NCI-H510A treated with DMSO at 0.1 percent for 48 hours (cell line): ENCODE results near the gene SLC34A1.
"Not testable (repeated sequence)": the region's sequence is repeated elsewhere in the genome, so short reads cannot be mapped to it uniquely, and the experiment has no call there.

Experiments
- DNase-seq: peaks from one replicate; lab custom pipeline; 2025; lab: John Stamatoyannopoulos, UW

The SLC34A1 gene

GRCh38 chr5:177368869-177369644 lies 15.2 kb upstream of the SLC34A1 start:
- no peak for DNase-seq

GRCh38 chr5:177369645-177370440 lies 14.4 kb upstream of the SLC34A1 start:
- DNase-seq: no peak

GRCh38 chr5:177370488-177371119 lies 13.6 kb upstream of the SLC34A1 start:
- no peak for DNase-seq

- DNase-seq: no peak
Measured at GRCh38 chr5:177371120-177372033, 12.9 kb upstream of the SLC34A1 start.

GRCh38 chr5:177372034-177372896 lies 12.0 kb upstream of the SLC34A1 start:
- DNase-seq: no peak

GRCh38 chr5:177372910-177373309 lies 11.3 kb upstream of the SLC34A1 start:
- DNase-seq: no peak

- DNase-seq: no peak
Measured at GRCh38 chr5:177373806-177374205, 10.4 kb upstream of the SLC34A1 start.

GRCh38 chr5:177374211-177374610 lies 10.0 kb upstream of the SLC34A1 start:
- no peak for DNase-seq

- not testable (repeated sequence) for DNase-seq
Measured at GRCh38 chr5:177375516-177375915, 8.7 kb upstream of the SLC34A1 start.

- no peak for DNase-seq
Measured at GRCh38 chr5:177376107-177376506, 8.1 kb upstream of the SLC34A1 start.

- DNase-seq: no peak
Measured at GRCh38 chr5:177377851-177378776, 6.1 kb upstream of the SLC34A1 start.

GRCh38 chr5:177378884-177379883 lies 5.0 kb upstream of the SLC34A1 start:
- peak; percentile 20 for DNase-seq

- no peak for DNase-seq
Measured at GRCh38 chr5:177380805-177381126, 3.5 kb upstream of the SLC34A1 start.

GRCh38 chr5:177382423-177383029 lies 1.7 kb upstream of the SLC34A1 start:
- DNase-seq: no peak

- DNase-seq: no peak
Measured at GRCh38 chr5:177383181-177383580, 1.1 kb upstream of the SLC34A1 start.

GRCh38 chr5:177385720-177386119 lies 1.5 kb downstream of the SLC34A1 start:
- no peak for DNase-seq

- DNase-seq: no peak
Measured at GRCh38 chr5:177386542-177386941, 2.3 kb downstream of the SLC34A1 start.

- DNase-seq: no peak
Measured at GRCh38 chr5:177387405-177387804, 3.2 kb downstream of the SLC34A1 start.
